GM23248 (cell line): ENCODE results near the gene CLEC4M.

Experiments used
- EZH2 ChIP-seq: fragments of 200-600 bp; sonication (generic); IDR thresholded peaks from 2 replicates; pipeline ENCODE4 v1.6.1; 2018; ENCODE audit warnings: antibody characterized with exemption, mild to moderate bottlenecking; ENCODE audit not compliant: insufficient read depth, poor library complexity, severe bottlenecking
- EZH2phosphoT487 ChIP-seq: fragments of 200-600 bp; sonication (generic); IDR thresholded peaks from 2 replicates; pipeline ENCODE4 v1.6.1; 2018; ENCODE audit warnings: antibody characterized with exemption, moderate library complexity, mild to moderate bottlenecking, low read depth; ENCODE audit not compliant: insufficient read depth

DNA sequence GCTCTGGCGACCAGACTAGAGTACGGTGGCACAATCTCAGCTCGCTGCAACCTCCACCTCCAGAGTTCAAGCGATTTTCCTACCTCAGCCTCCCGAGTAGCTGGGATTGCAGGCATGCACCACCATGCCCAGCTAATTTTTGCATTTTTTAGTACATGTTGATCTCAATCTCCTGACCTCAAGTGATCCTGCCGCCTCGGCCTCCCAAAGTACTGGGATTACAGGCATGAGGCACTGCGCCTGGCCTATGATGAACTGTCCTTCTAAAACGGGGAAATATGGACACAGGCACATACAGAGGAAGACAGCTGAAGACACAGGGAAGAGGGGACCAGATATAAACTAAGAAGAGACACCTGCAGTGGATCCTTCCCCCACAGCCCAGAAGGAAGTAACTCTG is 12.7 kb downstream of the CLEC4M start:
- TF ChIP-seq EZH2phosphoT487, result no peak
- TF ChIP-seq EZH2, result no peak
